Liver (tissue), 3 donors: Measurements from ENCODE around the gene ERBB4.

ENCODE experiments used
- GABPA ChIP-seq, 2 donors: IDR thresholded peaks in 1 of 2; conservative IDR thresholded peaks in 1 of 2; 2 replicates each; pipeline ENCODE4 v1.6.1; 2016; ENCODE audit warnings: antibody characterized with exemption in 2 of 2, mild to moderate bottlenecking in 1 of 2, moderate library complexity in 1 of 2
- RAD21 ChIP-seq, 2 donors: IDR thresholded peaks; 2 replicates each; pipeline ENCODE4 v1.6.1; 2016; ENCODE audit warnings: antibody characterized with exemption in 2 of 2, mild to moderate bottlenecking in 2 of 2
- TF ChIP-seq, protein P1 (sequence below): fragments of 150-350 bp; IDR thresholded peaks from 2 replicates; pipeline ENCODE4 v1.5.1; 2017; ENCODE audit warnings: improper control_type of control experiment, low read depth, low read length; ENCODE audit not compliant: missing input control
- TF ChIP-seq, protein P2 (sequence below): IDR thresholded peaks from 2 replicates; pipeline ENCODE4 v1.6.1; 2016; ENCODE audit warnings: antibody characterized with exemption, mild to moderate bottlenecking
- TF ChIP-seq, protein P3 (sequence below): IDR thresholded peaks from 2 replicates; pipeline ENCODE4 v1.6.1; 2016; ENCODE audit warnings: antibody characterized with exemption
- donor health status: healthy.
- donor health status: healthy.

DNA sequence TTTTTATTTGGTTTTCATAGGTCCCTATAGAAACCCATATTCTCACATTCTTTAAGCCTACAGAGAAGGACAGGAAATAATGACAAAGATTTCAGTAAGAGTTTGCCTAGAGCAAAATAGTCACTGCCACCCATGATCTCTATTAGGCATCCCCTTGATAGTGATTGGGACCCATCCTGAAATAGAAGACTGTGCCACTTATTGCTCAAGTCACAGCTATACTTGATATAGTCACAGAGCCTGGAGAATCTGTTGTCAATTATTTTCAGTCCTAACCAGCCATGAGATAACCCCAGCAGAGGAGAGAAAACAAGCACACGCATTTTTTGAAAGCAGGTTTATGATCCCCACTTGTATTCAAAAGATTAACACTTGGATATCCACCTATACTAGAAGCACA is 8.2 kb downstream of the ERBB4 start:
- TF ChIP-seq, protein P1, sequence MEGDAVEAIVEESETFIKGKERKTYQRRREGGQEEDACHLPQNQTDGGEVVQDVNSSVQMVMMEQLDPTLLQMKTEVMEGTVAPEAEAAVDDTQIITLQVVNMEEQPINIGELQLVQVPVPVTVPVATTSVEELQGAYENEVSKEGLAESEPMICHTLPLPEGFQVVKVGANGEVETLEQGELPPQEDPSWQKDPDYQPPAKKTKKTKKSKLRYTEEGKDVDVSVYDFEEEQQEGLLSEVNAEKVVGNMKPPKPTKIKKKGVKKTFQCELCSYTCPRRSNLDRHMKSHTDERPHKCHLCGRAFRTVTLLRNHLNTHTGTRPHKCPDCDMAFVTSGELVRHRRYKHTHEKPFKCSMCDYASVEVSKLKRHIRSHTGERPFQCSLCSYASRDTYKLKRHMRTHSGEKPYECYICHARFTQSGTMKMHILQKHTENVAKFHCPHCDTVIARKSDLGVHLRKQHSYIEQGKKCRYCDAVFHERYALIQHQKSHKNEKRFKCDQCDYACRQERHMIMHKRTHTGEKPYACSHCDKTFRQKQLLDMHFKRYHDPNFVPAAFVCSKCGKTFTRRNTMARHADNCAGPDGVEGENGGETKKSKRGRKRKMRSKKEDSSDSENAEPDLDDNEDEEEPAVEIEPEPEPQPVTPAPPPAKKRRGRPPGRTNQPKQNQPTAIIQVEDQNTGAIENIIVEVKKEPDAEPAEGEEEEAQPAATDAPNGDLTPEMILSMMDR: no peak
- TF ChIP-seq GABPA (IDR thresholded peaks at IDR 0.05 in 1 of 2, conservative IDR thresholded peaks at IDR 0.05 in 1 of 2) (no peak), RAD21 (IDR thresholded peaks at IDR 0.05) (no peak)
- TF ChIP-seq, protein P2, sequence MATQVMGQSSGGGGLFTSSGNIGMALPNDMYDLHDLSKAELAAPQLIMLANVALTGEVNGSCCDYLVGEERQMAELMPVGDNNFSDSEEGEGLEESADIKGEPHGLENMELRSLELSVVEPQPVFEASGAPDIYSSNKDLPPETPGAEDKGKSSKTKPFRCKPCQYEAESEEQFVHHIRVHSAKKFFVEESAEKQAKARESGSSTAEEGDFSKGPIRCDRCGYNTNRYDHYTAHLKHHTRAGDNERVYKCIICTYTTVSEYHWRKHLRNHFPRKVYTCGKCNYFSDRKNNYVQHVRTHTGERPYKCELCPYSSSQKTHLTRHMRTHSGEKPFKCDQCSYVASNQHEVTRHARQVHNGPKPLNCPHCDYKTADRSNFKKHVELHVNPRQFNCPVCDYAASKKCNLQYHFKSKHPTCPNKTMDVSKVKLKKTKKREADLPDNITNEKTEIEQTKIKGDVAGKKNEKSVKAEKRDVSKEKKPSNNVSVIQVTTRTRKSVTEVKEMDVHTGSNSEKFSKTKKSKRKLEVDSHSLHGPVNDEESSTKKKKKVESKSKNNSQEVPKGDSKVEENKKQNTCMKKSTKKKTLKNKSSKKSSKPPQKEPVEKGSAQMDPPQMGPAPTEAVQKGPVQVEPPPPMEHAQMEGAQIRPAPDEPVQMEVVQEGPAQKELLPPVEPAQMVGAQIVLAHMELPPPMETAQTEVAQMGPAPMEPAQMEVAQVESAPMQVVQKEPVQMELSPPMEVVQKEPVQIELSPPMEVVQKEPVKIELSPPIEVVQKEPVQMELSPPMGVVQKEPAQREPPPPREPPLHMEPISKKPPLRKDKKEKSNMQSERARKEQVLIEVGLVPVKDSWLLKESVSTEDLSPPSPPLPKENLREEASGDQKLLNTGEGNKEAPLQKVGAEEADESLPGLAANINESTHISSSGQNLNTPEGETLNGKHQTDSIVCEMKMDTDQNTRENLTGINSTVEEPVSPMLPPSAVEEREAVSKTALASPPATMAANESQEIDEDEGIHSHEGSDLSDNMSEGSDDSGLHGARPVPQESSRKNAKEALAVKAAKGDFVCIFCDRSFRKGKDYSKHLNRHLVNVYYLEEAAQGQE: no peak
- TF ChIP-seq, protein P3, sequence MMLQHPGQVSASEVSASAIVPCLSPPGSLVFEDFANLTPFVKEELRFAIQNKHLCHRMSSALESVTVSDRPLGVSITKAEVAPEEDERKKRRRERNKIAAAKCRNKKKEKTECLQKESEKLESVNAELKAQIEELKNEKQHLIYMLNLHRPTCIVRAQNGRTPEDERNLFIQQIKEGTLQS: no peak
